GM18868 (cell line): Measurements from ENCODE around the gene STEAP1B.

ENCODE experiments used
- ATAC-seq: cut with Tn5 transposase; IDR thresholded peaks from one replicate; pipeline ENCODE4 v1.9.1; 2021; ENCODE audit warnings: mild to moderate bottlenecking, moderate library complexity; ENCODE audit not compliant: unreplicated experiment

STEAP1B gene

GRCh38 chr7:22406715-22407114, 93.3 kb downstream of the STEAP1B start:
- no peak for ATAC-seq

GRCh38 chr7:22404421-22405023, 95.5 kb downstream of the STEAP1B start:
- no peak for ATAC-seq

GRCh38 chr7:22403344-22403743, 96.6 kb downstream of the STEAP1B start:
- no peak for ATAC-seq

GRCh38 chr7:22402250-22402649, 97.7 kb downstream of the STEAP1B start:
- ATAC-seq, result peak; percentile 24

- ATAC-seq, result no peak
Measured at GRCh38 chr7:22400936-22401553, 98.9 kb downstream of the STEAP1B start.

- no peak for ATAC-seq
Measured at GRCh38 chr7:22400150-22400814, 99.7 kb downstream of the STEAP1B start.

- ATAC-seq, result no peak
Measured at GRCh38 chr7:22399546-22399945, 100.4 kb downstream of the STEAP1B start.

GRCh38 chr7:22399091-22399490, 100.9 kb downstream of the STEAP1B start:
- ATAC-seq, result no peak

GRCh38 chr7:22397981-22398380, 102.0 kb downstream of the STEAP1B start:
- ATAC-seq, result no peak

GRCh38 chr7:22395222-22395621, 104.8 kb downstream of the STEAP1B start:
- no peak for ATAC-seq

GRCh38 chr7:22394739-22395138, 105.2 kb downstream of the STEAP1B start:
- ATAC-seq, result no peak

GRCh38 chr7:22393913-22394729, 105.9 kb downstream of the STEAP1B start:
- no peak for ATAC-seq

- no peak for ATAC-seq
Measured at GRCh38 chr7:22390516-22390915, 109.5 kb downstream of the STEAP1B start.

- no peak for ATAC-seq
Measured at GRCh38 chr7:22389892-22390291, 110.1 kb downstream of the STEAP1B start.

GRCh38 chr7:22387583-22387982, 112.4 kb downstream of the STEAP1B start:
- no peak for ATAC-seq

GRCh38 chr7:22386865-22387264, 113.1 kb downstream of the STEAP1B start:
- ATAC-seq, result peak; percentile 45

- peak; percentile 69 for ATAC-seq
Measured at GRCh38 chr7:22386206-22386858, 113.7 kb downstream of the STEAP1B start.

GRCh38 chr7:22385326-22385725, 114.7 kb downstream of the STEAP1B start:
- no peak for ATAC-seq

GRCh38 chr7:22380333-22380732, 119.7 kb downstream of the STEAP1B start:
- no peak for ATAC-seq

GRCh38 chr7:22378199-22378980, 121.6 kb downstream of the STEAP1B start:
- ATAC-seq, result peak; percentile 59
